Measurements from ENCODE around the gene PTH2.
"Not testable (repeated sequence)": the region's sequence is repeated elsewhere in the genome, so short reads cannot be mapped to it uniquely, and the experiment has no call there.

PTH2 gene

DNA sequence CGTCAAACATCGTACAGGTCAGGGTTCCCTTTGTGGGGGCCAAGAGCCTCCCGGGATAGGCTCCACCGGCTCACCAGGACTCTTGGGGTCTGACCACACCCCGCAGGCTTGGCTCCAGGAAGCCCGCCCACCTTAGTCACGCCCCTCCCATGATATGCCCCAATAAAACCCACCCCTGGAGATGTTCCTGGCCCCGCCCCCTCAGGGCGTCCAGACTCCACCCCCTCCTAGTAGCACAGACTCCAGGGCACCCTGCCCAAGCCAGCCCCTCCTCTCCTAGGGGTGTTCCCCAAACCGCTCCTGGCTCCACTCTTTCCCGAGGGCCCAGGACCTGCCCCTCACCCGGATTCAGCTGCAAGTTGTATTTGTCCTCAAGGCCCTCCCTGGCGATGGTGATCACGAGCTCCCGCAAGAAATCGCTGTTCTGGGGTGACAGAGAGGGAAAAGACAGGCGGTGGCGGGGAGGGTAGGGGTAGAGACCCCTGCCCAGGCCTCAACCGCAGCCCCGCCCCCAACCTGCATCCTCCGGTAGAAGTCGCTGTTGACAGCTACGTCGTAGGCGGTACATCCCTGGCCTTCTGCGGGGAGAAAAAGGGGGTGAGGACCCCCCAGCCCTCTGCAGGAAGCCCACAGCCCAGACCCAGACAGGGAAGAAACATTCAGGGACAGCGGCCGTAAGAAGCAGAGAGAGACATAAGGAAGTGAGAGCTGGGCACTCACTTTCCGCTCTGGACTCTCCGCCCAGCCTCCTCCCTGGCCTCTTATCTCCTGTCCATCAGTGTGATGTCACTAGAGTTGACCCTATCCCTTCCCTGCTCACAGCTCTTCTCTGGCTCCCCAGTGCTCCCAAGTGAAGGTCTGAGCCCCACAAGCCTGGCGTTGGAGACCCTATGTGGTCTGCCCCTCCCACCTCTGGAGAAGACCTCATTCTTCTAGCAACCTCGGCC, 24.5 kb upstream of the PTH2 start:
- no peak for DNase-seq

DNA sequence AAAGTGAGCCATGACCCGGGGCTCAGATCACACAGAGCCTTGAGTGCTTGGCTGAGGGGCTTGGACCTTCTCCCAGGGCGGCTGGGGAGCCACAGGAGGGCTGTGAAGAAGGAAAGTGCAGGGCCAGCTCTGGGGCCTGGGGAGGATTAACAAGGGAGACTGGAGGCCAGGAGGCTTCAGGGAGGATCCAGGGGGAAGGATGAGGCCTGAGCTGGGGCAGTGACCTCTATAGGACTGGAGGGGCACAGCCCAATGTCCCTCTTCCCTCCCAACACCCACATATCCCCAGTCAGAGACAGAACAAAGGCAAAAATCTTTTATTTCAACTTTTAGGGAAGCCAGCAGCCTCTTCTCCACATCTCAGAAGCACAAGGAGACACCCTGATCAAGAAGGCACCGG, 22.8 kb upstream of the PTH2 start:
- DNase-seq: no peak

DNA sequence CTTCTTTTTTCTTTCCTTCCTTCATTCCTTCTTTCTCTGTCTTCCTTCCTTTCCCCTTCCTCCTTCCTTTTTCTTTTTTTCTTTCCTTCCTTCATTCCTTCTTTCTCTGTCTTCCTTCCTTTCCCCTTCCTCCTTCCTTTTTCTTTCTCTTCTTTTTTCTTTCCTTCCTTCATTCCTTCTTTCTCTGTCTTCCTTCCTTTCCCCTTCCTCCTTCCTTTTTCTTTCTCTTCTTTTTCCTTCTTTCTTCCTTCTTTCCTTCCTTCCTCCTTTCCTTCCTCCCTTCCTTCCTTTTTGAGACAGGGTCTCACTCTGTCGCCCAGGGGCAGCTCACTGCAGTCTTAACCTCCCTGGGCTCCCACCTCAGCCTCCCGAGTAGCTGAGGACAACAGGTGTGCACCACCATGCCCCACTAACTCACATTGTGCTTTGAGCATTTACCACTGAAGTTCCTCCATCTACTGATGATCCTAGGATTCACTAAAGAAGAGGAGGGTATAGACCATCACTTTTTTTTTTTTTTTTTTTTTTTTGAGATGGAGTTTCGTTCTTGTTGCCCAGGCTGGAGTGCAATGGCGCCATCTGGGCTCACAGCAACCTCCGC, 21.0 kb upstream of the PTH2 start:
- DNase-seq: not testable (repeated sequence)

DNA sequence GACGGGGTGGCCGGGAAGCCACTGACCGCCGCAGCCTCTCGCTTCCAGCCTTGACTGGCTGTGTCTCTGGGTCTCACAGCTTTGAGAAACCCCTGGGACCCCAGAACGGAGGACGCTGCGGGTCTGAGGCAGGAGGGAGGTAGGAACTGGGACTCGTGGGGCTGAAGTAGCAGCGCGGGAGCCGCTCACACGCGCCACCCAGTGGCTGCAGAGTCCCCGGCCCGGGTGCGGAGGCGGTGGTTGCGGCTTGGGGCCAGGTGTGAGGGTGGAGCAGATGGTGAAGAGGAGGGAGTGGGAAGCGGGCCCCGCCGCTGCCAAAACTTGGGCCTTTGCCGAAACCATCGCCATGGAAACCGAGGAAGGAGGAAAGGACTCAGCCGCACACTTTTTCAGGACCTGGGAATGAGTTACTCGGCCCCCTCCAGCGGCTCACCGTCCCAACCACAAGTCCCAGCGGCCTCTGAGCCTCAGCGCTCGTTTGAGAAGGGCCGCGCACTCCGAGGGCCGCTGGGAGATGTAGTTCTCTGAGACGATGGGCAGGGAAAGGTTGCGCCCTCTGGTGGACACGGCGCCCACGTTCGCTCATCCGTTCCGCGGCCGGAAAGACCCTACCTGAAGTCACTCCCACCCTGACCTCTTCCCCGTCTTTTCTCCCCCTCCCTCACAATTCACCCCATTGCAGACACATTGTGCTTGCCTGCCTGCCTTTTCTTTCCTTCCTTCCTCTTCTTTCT, 20.3 kb upstream of the PTH2 start:
- DNase-seq: peak; percentile 92 to 94

DNA sequence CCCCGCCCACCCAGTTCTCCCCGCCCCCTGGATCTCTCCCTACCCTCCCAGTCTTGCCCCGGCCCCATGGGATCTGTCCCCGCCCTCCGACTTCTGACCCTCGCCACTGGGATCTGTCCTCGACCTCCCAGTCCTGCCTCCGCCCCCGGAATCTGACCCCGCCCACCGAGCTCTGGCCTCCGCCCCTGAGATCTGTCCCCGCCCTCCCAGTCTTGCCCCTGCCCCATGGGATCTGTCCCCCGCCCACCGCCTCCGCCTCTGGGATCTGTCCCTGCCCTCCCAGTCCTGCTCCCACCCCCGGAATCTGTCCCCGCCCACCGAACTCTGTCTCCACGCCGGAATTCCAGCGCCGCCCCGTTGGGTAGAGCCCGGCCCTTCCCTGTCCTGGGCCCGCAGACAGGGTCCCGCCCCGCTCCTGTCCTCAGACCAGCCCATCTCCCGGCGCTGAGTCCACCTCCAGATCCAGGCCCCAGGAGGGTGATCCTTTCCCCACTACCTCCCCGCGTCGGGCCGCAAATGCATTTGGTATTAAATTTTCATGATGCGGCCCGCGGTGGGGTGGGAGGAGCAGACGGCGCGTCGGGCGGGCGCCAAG, 19.6 kb upstream of the PTH2 start:
- DNase-seq: peak; percentile 61 to 64

DNA sequence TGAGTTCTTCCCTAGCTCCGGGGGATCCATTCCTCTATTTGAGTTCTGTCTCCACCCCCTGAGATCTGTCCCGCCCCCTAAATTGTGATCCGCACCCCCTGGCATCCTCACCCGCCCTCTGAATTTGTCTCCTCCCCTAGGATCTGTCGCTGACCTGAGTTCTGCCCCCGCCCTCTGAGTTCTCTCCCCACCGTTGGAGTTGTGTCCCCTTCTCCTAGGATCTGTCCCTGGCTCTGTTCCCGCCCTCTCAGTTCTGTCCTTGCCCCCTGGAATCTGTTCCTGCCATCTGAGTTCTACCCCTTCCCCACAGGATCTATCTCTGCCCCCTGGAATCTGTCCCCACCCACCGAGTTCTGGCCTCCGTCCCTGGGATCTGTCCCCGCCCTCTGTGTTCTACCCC, 19.1 kb upstream of the PTH2 start:
- DNase-seq: no peak

DNA sequence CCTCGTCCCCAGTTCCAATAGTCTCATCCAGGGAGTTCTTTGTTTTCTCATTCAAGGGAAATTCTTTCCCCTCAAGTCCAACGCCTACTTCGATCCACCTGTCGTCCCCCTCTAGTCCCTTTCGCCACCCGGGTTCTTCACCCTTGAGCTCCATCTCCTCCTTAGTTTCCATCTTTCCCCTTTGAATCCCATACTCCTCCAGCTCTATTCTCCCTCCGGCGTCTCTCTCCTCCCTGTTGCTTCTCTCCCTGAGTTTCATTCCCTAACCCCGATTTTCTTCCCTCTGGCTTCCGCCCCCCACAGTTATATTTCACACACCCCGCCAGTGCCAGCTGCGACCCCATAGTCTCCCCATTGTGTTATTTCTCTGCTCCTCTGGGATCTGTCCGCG, 18.7 kb upstream of the PTH2 start:
- DNase-seq: no peak

DNA sequence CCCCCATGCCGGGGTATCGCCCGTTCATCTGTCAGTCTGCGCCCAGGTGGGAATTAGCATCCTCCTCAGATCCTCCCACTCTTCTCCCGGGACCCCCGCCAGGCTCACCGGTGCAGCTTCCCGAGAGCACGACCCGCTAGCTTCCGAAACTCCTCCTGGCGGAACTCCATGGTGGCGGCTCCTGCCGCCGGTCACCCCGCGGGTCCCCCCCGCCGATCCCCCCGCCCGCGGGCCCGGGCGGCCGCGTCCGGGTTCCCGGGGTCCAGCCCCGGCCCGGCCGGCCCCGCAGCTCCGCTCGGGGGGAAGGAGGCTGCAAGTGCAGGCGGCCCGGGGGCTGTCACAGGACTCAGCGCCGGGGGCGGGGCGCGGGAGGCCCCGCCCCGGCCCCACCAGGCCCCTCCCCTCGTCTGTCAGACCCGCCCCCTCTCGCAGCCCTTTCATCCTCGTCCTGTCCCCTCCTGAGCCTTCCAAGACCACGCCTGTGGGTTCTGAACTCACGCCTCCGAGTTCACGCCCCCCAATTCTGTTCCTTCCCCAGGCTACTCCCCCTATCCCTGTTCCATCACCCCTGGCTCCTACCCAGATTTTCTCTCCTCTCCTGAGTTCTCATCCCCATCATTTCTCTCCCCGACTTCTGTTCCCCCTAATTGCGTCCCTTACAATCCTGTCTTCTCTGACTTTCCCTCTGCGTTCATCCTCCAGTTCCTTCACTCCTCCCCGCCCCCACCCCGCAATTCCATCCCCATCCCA, 18.1 kb upstream of the PTH2 start, which contains the start of gene SLC17A7:
Gene SLC17A7 (minus strand): TSS at position 318 of the 750 bp plus-strand sequence. CDS start 148 bp downstream, at position 170.
- DNase-seq: peak in 1 of 2 donors; percentile 50

DNA sequence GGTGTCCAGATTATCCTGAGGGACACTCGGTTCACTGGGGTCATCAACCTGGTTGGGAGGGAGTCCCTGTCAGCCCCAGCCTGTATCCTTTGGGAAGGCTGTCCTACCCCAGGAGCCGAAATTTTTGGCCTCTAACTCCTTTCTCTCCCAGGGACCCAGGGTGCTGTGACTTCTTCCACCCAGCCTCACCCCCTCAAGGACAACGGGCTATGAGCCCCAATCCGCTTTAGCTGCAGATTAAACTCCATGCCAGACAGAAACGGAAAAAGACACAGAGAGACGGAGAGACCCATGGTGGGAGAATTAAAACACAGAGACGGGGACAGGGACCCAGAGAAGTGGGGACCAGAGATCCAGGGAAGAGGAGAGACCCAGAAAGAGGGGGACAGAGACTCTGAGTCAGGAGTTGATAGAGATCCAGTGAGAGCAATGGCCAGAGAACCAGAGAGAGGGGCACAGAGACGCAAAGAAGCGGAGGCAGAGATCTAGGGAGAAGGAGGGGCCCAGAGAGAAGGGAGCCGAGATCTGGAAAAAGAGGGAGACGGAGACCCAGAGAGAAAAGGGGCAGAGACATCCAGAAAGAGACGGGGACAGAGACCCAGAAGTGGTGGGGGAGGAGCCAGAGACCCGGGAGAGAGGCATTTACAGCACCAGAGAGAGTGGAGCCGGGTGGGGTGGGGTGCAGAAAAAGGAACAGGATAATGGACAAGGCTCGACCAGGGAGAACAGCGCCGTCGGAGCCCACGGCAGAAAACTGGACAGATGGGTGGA, 17.4 kb upstream of the PTH2 start:
- DNase-seq: no peak

DNA sequence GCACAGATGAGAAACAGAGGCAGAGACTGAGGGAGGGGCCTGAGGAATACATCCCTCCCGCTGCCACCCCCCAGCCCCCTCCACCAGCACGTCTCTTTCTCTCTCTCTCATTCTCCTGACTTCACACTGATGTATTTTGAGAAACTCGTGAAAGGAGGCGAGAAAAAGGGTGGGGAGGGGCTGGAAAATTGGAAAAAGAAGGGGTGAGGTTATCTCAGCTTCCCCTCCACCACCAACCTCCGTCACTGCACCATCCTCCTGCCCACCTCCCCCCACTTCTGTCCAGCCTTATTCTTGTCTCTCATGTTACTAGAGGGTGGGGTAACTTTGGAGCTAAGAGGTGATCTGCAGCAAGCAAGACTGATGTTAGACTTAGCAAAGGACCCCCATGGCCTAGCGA, 16.6 kb upstream of the PTH2 start:
- DNase-seq: no peak

DNA sequence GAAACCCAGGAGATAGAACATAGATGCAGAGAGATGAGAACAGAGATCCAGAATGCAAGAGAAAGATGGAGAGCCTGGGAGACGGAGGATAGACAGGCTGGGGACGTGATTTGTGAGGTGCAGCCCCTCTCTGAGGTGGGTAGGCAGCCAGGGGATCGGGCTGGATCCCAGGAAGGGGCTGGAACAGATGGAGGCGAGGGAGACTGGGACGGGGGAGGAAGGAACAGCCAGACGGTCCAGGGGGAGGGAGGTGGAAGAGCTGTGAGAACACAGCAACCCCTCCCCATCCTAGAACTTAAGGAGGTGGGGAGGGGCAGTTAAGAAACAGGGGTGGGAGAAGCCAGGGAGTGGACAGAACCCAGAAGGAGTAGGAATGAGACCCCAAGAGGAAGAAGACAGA, 15.0 kb upstream of the PTH2 start:
- no peak for DNase-seq

DNA sequence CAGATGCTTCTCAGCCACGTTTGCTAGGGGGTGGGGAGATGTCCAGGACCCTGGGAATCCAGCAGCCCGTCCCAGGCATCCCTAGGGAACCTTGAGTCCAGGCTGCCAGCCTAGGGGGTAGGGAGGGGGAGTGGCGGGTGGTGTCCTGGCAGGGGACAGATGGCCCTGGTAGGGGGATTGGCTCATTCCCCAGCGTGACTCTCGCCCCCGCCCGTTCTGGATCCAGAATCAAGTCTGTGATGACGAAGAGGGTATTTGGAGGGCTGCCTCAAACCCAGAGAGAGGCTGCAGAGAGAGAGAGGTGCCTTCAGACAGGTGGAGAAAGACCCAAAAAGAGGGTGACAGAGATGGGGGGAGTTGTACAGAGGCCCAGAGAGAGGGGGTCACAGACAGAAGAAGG, 14.0 kb upstream of the PTH2 start:
- DNase-seq: no peak

DNA sequence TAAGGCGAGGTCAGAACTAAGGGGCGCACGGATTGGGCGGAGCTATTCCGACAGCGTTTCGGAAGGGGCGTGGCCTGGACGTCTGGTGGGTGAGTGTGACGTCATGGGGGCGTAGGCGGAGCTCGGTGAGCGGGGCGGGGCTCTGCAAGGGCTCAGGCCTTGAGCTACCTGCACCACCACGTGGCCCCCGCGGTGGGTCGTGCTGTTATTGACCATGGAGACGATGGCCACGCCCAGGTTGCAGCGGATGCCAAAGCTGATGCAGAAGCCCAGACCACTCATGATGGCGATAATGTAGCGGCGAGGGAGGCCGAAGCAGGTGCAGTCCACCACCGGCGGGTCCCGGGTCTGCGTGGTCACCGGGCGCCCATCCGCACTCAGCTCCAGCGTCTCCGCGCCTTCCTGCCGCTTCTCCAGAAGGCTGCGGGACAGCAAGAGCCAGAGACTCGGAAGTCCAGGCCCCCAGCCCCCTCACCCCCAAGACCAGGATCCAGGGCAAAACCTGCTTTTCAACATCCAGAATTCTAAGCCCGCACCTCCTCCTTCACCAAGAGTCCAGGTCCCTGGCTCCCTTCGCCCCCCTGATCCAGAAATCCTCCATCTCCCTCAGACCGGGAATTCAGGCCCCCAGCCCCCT, 13.3 kb upstream of the PTH2 start:
- DNase-seq: peak in 1 of 2 donors; percentile 65

DNA sequence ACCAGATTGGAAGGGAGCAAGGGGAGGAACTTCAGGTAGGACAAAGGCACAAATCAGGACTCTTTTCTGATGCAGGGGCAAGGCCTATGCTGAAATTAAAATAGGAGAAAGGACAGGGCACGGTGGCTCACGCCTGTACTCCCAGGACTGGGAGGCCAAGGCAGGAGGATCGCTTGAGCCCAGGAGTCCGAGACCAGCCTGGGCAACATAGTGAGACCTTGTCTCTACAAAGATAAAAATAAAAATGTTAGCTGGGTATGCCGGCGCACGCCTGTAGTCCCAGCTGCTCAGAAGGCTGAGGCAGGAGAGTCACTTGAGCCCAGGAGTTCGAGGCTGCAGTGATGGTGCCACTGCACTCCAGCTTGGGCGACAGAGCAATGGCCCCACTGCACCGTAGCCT, 12.4 kb upstream of the PTH2 start:
- DNase-seq: no peak

DNA sequence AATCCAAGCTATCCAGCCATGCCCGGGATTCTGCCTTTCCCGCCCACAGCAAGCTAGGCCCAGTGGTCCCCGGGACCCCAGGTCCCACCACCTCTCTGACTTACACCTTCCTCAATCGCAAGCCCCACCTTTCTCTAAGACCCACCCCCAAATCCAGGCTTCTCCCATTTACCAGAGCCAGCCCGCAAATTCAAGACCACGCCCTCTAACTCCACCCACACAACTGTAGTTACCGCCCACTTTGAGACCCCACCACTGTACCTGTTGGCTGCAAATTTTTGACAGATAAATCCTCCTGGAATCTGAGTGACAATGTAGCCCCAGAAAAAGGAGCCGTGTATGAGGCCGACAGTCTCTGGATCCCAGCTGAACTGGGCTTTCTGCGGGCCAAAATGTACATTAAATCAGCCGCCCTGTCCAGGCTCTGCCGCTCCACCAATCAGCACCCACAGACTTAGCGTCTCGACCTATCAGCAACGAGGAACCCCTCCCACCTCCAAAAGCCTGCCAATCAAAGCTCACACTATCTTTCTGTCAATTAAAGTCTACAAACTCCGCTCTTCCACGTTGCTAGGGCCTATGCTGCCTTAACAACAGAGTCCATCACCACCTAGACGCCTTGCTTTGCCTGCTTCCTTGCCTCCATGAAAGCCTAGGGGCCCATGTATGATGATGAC, 11.8 kb upstream of the PTH2 start:
- no peak for DNase-seq

DNA sequence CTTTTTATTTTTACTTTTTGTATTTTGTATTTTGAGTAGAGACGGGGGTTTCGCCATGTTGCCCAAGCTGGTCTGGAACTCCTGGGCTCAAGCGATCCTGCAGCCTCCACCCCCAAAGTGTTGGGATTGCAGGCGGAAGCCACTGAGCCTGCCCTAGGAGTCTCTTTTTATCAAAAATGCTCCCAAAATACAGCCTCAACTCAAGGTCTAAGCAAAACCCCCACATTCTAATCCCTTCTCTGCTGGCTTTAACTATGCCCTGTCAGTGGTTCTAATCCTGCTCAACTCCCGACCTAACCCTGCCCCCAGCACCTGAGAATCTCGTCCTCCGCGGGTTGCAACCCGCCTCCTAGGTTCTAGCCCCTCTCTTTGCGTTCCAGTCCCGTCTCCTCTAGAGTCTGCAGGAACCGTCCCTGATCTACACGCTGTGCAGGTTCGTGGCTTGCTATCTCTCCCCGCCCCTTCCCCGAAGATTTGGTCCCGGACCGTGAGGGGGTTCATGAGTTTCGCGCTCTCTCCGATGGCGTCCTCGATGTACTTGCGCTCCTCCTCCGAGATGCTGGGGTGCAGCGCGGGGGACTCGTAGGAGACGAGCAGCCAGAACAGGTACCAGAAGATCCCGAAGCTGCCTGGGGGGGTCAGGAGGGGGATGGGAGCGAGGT, 10.1 kb upstream of the PTH2 start:
- no peak for DNase-seq

DNA sequence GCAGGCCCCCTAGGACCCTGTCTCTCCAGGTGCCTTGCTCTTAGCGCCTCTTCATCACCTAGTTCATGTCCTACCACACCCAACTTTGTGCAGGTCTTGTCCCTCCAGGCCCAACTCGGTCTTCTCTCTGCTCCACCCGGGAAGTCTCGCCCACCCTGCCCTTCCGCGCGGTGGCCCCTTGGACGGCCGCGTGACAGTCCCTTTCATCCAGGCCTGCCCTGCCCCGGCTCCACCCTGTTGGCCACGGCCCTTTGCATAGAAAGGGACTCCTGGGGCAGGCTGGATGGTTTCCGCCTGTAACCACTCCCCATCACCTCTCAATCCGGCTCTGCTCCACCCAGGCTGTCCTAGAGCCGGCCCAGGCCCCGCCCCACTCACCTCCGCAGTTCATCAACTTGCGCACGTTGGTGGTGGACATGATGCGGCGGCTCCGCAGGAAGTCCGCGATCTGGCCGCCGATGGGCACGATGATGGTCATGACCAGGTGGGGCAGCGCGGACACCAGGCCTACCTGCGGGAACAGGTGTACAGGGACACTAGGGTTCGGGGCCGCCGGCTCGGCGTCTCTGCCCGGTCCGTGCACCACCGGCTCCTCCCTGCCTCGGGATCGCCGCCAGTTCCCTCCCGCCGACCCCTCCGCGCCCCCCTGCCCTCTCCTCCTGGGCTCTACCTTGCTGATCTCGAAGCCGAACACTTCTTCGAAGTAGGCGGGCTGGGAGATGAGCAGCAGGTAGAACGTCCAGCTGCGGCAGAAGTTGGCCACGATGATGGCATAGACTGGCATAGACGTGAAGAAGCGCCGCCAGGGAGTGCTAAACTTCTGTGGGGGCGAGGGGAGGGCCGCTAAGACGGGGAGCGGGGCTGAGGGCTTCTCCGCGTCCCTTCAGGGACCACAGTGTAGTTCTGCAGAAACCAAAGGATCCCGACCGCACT, 9.2 kb upstream of the PTH2 start:
- DNase-seq: no peak

DNA sequence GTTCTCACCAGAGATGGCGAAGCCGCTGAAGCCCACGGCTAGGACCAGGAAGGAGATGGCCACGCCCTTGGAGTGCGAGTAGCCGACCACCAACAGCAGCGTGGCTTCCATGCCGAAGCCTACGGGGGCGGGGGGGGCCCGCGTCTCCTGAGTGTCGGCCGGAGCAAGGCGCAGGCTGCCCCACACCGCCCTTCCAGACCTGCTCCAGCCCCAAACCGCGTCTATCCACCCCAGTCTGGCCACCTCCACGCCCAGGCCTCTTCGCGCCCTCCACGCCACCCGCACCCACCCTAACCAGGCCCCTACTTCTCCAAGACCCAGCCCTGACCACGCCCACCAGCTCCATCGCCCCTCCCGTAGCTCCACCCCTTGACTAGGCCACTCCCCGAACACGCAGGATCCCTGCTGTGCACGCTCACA, 8.1 kb upstream of the PTH2 start:
- no peak for DNase-seq

All from stimulated activated CD4-positive, alpha-beta T cell treated with anti-CD3 and anti-CD28 coated beads, Interleukin-2, amount 100 ng/mL, for 48 hours (primary cell).